GM21526 (cell line): ENCODE measurements around the gene SLC5A2.
"Not testable (repeated sequence)": the region's sequence is repeated elsewhere in the genome, so short reads cannot be mapped to it uniquely, and the experiment has no call there.

Experiments used
- ATAC-seq: cut with Tn5 transposase; IDR thresholded peaks from one replicate; pipeline ENCODE4 v1.9.1; 2021; ENCODE audit warnings: moderate library complexity; ENCODE audit not compliant: unreplicated experiment, low FRiP score

The SLC5A2 gene

DNA sequence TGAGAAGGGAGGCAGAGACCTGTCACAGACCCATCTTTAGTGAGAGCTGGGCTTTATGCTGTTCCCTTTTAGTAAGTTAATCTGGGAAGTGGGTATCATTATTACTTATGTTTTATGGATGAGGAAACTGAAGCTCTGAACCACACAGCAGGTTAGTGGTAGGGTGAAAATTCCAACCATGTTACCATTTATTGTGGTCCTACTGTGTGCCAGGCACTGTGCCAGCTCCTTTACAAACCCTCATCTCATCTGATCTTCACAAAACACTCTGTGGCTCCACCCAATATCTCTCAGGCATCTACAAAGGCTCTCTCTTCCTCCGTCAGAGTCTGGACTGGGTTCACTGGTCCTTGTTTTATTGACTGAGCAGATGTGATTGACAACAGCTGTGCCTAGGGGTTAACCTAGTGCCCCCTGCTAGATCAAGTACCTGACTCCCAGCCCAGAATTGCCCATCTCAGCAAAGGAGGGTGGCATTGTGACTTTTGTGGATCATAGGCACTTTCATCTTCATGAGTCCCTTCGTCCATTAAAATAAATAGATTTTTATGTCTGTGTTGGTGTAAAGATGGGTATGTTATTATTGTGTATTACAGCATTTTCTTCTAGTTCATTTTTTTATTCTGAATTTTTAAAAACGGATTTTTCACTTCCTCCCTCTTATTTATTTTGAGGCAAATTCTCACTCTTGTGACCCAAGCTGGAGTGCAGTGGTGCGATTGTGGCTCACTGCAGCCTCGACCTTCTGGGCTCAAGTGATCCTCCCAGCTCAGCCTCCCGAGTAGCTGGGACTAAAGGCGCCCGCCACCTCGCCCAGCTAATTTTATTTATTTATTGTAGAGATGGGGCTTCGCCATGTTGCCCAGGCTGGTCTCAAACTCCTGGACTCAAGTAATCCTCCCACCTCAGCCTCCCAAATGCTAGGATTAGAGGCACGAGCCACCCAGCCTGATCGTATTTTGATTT is 7.9 kb upstream of the SLC5A2 start:
- ATAC-seq, result no peak

DNA sequence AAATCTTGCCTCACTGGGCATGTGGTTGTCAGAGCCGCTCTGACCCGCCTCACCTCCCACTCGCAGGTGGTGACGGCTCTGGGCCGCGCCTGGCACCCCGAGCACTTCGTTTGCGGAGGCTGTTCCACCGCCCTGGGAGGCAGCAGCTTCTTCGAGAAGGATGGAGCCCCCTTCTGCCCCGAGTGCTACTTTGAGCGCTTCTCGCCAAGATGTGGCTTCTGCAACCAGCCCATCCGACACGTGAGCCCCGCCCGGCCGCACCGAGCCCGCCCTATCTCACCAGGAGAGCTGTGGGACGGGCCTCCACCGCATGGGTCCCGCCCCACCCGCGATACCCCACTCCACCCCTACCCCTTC is 7.0 kb upstream of the SLC5A2 start:
- ATAC-seq, result no peak

DNA sequence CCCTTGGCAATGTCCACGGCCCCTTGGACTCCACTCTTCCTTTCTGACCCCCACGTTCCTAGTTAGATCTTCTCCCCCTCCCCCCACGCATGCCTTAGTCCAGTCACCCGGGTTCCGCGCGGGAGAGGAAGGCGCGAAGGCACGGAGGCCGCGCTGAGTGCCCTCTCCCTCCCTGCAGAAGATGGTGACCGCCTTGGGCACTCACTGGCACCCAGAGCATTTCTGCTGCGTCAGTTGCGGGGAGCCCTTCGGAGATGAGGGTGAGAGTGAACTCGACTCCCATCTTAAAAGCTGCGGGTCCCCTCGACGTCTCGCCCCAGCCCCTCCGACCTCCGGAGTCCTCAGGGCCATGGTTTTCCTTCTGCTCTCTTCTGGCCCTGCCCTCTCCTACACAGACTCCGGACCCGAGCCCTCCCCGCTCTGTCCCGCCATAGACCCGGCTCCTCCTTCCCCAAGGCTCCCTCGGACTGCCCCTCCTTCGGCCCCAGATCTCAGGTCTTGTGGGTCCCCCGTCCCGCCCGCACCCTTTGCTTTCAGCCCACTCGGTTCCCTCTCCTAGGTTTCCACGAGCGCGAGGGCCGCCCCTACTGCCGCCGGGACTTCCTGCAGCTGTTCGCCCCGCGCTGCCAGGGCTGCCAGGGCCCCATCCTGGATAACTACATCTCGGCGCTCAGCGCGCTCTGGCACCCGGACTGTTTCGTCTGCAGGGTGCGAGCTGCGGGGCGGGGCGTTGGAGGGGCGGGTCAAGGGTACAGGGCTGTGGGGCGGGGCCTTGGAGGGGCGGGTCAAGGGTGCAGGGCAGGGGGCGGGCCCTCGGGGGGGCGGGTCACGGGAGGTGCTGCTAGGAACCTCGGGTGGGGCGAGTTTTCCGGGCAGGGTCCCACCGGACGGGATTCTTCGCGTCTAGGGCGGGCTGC is 6.4 kb upstream of the SLC5A2 start:
- no peak for ATAC-seq

DNA sequence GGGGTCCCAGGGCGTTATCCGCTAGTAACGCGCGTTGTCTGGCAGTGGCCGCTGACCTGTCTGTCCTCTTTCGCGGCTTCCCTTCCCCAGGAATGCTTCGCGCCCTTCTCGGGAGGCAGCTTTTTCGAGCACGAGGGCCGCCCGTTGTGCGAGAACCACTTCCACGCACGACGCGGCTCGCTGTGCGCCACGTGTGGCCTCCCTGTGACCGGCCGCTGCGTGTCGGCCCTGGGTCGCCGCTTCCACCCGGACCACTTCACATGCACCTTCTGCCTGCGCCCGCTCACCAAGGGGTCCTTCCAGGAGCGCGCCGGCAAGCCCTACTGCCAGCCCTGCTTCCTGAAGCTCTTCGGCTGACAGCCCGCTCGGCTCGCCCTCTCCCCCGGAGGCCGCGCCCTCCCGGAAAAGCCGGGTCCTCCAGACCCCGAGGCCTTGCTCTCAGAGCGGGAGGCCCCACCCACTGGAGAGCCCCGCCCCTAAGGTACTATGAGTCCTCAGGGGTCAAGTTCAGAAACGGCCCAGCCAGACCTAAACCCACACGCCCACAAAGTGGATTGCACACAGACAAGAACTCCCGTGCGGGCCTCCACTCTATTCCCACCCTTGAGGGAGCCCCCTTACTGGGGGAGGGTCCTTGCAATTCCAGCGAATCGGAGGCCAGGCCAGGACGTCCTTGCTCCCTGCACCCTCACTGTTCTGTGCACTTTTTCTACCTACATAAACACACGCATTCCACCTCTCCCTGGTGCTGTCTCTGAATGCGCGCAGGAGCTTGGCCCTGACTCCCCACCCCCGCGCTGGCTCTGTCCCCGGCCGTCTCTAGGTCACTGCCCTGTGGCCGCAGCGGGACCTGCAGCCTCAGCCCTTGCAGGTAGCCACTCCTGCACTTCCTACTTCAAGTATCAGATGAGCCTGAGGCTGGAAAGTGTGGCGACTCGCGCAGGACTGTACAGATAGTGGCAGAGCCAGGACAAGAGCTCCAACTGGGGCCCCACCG is 5.4 kb upstream of the SLC5A2 start:
- ATAC-seq, result no peak

DNA sequence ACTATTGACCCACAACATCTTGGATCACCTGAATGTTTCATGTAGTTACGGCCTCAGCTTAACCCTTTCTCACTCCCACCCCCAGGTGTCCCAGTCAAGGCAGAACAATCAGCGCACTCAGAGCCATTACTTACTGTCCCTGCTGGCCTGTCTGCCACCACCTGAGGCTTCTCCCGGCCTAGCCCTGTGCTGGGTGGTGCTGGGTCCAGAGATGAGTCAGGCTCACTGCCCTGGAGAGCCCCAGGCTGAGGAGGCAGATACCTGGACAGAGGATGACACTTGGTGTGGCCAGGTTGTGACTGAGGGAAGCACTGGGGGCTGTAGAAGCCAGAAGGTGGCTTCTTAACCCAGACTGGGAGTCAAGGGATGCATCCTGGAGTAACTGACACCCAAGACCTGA is 4.0 kb upstream of the SLC5A2 start:
- no peak for ATAC-seq

DNA sequence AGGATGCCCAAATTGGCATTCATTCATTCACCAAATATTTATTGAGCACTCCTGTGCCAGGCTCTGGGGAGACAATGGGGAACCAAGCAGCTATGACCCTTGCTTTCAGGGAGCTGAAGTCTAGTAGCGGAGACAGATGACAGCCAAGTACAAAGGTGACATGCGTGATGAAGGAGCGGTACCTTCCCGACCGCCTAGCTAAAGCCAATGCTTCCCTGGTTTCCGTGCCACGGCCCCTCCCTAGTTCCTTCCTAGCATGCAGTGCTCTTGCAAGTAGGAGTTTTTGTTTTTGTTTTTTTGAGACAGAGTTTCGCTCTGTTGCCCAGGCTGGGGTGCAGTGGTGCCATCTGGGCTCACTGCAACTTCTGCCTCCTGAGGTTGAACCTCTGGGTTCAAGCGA is 3.2 kb upstream of the SLC5A2 start:
- ATAC-seq, result no peak

DNA sequence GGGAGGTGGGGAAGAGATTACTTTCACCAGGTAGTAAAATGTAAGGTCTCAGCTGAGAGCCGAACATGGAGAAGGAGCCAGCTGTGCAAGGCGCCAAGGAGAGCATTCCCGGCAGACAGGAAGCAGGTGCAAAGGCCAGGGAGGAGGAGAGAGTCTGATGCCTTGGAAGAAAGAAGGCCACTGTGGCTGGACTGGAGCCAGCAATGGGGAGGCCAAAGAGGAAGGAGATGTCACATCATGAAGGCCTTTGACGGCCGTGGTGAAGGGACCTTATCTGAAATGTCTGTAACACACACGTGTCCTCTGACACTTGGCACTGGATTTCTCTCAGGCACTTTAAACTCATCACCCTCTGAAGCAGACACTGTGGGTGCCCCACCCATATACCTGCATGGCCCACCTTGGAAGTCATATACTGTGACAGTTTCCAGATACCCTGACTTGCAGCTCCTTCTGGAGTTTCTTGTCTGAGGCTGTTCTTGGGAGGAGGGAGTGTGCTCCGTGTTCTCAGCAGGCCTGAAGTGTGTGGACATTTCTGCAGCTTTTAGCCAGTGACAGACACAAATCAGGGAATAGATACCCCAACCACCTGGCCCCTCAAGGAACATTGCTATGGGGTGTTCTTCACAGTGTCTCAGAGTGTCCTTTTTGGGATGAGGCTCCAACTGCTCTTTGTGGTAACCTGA is 1.9 kb upstream of the SLC5A2 start:
- no peak for ATAC-seq

DNA sequence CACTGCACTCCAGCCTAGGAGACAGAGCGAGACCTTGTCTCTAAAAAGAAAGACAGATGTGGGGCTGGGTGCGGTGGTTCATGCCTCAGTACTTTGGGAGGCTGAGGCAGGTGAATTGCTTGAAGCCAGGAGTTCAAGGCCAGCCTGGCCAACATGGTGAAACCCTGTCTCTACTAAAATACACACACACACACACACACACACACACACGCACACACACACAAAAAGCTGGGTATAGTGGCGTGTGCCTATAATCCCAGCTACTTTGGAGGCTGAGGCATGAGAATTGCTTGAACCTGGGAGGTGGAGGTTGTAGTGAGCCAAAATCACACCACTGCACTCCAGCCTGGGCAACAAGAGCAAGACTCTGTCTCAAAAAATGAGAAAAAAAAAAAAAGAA is 1.1 kb downstream of the SLC5A2 start:
- not testable (repeated sequence) for ATAC-seq

DNA sequence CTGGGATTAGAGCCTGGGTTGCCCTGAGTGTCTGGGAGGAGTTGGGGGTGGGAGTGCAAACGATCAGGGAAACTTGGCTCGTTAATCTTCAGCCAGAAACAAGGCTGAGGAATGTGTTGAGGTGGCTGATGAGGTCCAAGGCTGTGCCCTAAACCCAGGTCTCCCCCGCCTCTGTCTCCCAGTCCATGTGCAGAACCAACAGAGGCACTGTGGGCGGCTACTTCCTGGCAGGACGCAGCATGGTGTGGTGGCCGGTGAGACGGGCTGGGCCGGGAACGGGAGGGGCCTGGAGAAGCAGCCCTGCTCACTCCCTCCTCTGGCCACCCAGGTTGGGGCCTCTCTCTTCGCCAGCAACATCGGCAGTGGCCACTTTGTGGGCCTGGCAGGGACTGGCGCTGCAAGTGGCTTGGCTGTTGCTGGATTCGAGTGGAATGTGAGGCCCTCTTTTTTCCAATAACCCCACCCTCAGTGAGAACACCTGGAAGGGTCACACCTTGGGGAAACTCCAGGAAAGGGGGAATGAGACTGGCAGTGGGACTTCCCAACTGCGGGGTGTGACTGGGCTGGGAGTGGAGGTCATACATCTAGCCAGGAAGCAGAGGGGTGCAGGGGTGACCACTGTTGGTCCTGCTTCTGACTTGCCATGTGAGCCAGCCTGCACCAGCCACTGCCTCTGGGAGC is 1.7 kb downstream of the SLC5A2 start:
- no peak for ATAC-seq

DNA sequence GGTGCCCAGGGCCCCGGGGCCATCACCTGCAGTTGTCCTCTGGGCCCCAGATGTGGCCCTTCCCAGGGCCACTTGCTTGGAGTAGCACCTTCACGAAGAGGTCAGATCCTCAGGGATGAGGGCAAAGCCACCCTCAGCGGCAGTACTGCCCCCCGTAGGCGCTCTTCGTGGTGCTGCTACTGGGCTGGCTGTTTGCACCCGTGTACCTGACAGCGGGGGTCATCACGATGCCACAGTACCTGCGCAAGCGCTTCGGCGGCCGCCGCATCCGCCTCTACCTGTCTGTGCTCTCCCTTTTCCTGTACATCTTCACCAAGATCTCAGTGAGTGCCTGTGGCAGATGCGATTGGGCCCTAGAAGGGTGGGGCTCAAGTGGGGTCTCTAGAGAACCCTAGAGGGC is 2.6 kb downstream of the SLC5A2 start:
- no peak for ATAC-seq

DNA sequence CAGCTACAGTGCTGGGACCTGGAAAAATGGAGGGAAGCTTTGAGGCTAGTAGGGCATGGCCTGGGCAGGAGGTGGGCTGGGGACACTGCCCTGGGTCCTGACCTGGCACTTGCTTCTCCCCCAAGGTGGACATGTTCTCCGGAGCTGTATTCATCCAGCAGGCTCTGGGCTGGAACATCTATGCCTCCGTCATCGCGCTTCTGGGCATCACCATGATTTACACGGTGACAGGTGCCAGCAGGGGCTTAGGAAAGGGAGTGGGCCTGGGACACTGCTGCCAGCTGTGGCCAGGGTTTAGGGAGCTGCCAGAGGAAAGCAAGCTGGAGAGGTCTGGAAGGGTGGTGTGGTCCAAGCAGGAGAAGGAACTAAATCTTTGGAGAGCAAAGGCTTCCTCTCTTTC is 3.1 kb downstream of the SLC5A2 start:
- no peak for ATAC-seq

DNA sequence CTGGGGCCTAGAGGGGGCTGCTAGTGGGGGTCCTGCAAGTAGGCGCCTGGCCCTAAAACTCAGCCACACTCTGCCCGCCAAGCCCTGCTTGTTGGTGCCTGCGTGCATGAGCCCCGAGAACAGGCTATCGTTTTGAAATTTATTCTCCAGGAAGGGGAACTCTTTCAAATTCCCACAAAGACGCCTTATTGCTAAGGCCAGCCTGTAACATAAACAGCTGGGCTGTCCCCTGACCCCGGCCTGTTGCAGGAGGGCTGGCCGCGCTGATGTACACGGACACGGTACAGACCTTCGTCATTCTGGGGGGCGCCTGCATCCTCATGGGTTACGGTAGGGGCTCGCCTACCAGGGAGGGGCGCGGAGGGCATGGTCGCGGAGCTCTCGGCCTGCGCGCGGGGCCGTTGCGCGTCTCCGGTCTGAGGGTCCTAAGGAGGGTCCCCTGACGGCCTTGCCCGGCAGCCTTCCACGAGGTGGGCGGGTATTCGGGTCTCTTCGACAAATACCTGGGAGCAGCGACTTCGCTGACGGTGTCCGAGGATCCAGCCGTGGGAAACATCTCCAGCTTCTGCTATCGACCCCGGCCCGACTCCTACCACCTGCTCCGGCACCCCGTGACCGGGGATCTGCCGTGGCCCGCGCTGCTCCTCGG is 4.3 kb downstream of the SLC5A2 start:
- no peak for ATAC-seq

DNA sequence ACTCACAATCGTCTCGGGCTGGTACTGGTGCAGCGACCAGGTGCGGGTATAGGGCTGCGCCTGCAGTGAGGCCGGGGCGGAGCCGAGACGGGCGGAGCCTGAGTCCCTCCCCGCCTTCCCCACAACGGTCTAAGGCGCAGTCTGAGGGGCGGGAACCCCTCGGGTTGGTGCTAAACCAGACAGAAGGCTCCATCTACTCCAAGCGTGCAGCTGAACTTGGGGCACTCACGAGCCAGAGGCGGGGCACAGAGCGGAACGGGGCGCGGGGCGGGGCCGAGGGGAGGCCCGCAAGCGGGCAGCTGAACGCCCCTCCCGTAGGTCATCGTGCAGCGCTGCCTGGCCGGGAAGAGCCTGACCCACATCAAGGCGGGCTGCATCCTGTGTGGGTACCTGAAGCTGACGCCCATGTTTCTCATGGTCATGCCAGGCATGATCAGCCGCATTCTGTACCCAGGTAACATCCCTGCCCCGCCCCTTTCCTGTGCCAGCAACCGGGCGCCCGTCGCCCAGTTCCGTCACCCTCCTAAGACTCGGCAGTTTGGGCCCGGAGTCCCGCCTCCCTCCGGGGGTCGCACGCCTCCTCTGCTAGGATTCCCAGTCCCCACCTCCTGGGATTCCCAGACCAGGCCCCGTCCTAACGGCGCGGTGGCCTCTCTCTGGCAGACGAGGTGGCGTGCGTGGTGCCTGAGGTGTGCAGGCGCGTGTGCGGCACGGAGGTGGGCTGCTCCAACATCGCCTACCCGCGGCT is 5.0 kb downstream of the SLC5A2 start:
- peak; percentile 69 for ATAC-seq

DNA sequence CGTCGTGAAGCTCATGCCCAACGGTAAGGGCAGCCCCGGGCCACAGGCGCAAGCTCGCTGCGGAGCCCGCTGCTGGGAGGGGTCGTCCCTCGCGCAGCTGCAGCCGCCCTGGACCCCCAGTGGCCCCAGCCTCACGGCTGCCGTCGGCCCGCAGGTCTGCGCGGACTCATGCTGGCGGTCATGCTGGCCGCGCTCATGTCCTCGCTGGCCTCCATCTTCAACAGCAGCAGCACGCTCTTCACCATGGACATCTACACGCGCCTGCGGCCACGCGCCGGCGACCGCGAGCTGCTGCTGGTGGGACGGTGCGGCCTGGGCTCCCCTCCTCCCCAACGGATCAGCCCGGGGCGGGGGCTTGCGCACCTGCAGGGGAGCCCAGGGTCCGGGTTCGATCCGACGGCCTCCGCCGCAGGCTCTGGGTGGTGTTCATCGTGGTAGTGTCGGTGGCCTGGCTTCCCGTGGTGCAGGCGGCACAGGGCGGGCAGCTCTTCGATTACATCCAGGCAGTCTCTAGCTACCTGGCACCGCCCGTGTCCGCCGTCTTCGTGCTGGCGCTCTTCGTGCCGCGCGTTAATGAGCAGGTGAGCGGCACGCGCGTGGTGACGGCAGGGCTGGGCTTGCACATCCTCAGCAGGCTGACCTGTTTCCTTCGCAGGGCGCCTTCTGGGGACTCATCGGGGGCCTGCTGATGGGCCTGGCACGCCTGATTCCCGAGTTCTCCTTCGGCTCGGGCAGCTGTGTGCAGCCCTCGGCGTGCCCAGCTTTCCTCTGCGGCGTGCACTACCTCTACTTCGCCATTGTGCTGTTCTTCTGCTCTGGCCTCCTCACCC is 5.8 kb downstream of the SLC5A2 start:
- ATAC-seq, result no peak

DNA sequence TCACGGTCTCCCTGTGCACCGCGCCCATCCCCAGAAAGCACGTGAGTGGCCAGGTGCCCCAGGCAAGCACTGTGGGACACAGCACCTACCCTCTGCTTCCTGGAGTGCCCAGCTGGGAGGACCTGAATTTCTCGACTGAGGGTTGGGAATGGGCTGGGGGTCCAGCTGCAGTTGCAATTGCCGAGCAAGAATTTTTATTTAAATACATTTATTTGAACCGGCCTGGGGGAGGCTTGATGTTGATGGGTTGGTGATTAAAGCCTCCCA is 6.3 kb downstream of the SLC5A2 start:
- no peak for ATAC-seq

DNA sequence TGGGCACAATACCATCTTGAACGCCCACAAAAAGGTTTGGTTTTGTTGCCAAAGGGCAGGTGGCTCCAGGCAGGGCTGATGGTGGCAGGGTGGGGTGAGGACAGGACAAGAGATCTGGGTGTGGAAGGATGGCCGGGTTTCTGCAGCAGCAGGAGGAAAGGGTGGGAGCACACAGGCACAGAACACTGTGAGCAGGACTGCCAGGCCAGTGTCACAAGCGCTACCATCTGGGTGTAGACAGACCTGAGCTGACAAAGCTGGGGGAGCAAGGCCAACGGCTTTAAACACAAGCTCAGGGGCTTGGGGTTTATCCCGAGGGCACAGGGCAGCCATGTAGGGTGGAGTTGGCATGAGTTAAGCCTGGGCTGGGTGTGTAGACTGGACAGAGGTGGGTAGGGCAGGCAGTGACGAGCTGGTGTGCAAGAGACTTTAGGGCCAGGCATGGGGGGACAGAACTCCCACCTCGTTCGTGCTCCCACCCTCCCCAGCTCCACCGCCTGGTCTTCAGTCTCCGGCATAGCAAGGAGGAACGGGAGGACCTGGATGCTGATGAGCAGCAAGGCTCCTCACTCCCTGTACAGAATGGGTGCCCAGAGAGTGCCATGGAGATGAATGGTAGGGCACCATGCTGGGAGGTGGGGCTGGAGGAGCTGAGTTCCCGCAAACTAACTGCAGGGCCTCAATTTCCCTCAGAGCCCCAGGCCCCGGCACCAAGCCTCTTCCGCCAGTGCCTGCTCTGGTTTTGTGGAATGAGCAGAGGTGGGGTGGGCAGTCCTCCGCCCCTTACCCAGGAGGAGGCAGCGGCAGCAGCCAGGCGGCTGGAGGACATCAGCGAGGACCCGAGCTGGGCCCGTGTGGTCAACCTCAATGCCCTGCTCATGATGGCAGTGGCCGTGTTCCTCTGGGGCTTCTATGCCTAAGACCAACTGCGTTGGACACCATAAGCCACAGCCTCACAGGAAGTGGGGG is 7.0 kb downstream of the SLC5A2 start:
- no peak for ATAC-seq
